NB4 (cell line): ENCODE data around the gene SCML1.

Experiments used
- POLR2A ChIP-seq: IDR thresholded peaks from 2 replicates; pipeline ENCODE4 v1.6.1; 2011; ENCODE audit warnings: mild to moderate bottlenecking; ENCODE audit not compliant: insufficient read length; ENCODE audit errors: extremely low read depth
- TF ChIP-seq, protein P1 (sequence below): IDR thresholded peaks from one replicate; pipeline ENCODE4 v1.5.1; 2012; ENCODE audit warnings: low read depth, low read length
- TF ChIP-seq, protein P2 (sequence below): IDR thresholded peaks from 2 replicates; pipeline ENCODE4 v1.6.1; 2011; ENCODE audit warnings: low read depth, low read length

DNA sequence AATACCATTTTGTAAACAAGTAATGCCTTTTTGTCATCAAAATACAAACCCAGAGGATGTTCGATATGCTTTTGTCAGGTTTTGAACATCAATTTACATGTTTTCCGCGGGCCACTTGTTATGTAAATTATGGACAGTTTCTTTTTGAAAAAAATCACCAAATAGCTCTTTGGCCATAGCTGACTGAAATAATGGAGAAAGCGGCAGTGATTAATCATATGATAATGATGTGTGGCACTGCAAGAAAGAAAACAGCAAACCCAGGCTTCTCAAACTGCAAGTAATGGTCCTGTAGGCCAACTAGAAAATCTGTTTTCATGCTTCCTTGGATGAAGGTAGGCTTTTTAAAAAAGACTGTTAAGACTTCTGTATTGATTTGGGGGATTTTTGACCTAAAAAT, 15.6 kb upstream of the SCML1 start:
- TF ChIP-seq, protein P1, sequence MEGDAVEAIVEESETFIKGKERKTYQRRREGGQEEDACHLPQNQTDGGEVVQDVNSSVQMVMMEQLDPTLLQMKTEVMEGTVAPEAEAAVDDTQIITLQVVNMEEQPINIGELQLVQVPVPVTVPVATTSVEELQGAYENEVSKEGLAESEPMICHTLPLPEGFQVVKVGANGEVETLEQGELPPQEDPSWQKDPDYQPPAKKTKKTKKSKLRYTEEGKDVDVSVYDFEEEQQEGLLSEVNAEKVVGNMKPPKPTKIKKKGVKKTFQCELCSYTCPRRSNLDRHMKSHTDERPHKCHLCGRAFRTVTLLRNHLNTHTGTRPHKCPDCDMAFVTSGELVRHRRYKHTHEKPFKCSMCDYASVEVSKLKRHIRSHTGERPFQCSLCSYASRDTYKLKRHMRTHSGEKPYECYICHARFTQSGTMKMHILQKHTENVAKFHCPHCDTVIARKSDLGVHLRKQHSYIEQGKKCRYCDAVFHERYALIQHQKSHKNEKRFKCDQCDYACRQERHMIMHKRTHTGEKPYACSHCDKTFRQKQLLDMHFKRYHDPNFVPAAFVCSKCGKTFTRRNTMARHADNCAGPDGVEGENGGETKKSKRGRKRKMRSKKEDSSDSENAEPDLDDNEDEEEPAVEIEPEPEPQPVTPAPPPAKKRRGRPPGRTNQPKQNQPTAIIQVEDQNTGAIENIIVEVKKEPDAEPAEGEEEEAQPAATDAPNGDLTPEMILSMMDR = no peak
- TF ChIP-seq, protein P2, sequence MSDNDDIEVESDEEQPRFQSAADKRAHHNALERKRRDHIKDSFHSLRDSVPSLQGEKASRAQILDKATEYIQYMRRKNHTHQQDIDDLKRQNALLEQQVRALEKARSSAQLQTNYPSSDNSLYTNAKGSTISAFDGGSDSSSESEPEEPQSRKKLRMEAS = no peak
- TF ChIP-seq POLR2A = no peak
